Measurements from ENCODE around the gene ZFP2.

- TF ChIP-seq CTCF (IDR thresholded peaks at IDR 0.05; ENCODE audit: low read length) (no peak), EZH2 (IDR thresholded peaks at IDR 0.05; ENCODE audit: borderline replicate concordance, low read length) (no peak)
Observed at GRCh38 chr5:178872302-178872701, 23.4 kb upstream of the ZFP2 start.
